Neural crest cell (in vitro differentiated cells): ENCODE data around the gene LIN37. TPM values are rescaled to one million over a fixed set of nuclear protein-coding genes. Genes with fewer than 3 reads are reported as not detected.

Source experiments
- DNase-seq: peaks from one replicate; pipeline ENCODE4 v3.0.0; 2021; ENCODE audit warnings: low read depth, mixed read lengths, low spot score
- H3K27ac Mint-ChIP-seq: one replicate; pipeline ENCODE4 v1.8.0; 2021; ENCODE audit warnings: mild to moderate bottlenecking, mixed read lengths; ENCODE audit not compliant: unreplicated experiment
- H3K27me3 Mint-ChIP-seq: 2 replicates; pipeline ENCODE4 v1.8.0; 2021; ENCODE audit warnings: low read depth, mild to moderate bottlenecking, mixed read lengths
- H3K36me3 Mint-ChIP-seq: 2 replicates; pipeline ENCODE4 v1.8.0; 2021; ENCODE audit warnings: low read depth, mild to moderate bottlenecking, mixed read lengths
- H3K4me1 Mint-ChIP-seq: 2 replicates; pipeline ENCODE4 v1.8.0; 2021; ENCODE audit warnings: mixed read lengths
- H3K4me3 Mint-ChIP-seq: one replicate; pipeline ENCODE4 v1.8.0; 2021; ENCODE audit warnings: mild to moderate bottlenecking, mixed read lengths
- H3K9me3 Mint-ChIP-seq: 2 replicates; pipeline ENCODE4 v1.8.0; 2021; ENCODE audit warnings: mixed read lengths
- CTCF ChIP-seq: fragments of 200-600 bp; sonication (generic); conservative IDR thresholded peaks from 2 replicates; pipeline ENCODE4 v1.5.0; 2021; ENCODE audit warnings: antibody characterized with exemption, mild to moderate bottlenecking
- total RNA-seq: library from RNA; stranded (reverse); gene quantifications from 2 replicates; pipeline ENCODE4 v1.2.1, GENCODE V29; 2021

Gene LIN37
- total RNA-seq, 1 donor from 2014 or later, result 12.5 TPM

- no peaks in the 10 kb centered on the region for H3K9me3 Mint-ChIP-seq
- no peak overlapping the region for H3K27ac Mint-ChIP-seq
- no peaks in the 10 kb centered on the region for H3K36me3 Mint-ChIP-seq
- peaks cover 2% of the 10 kb centered on the region for H3K27me3 Mint-ChIP-seq
- H3K4me3 Mint-ChIP-seq, result peak overlapping the region; percentile 84
- no peak for DNase-seq
- TF ChIP-seq CTCF, result no peak
- H3K4me1 Mint-ChIP-seq, result peaks cover 25% of the 10 kb centered on the region
Measured at GRCh38 chr19:35755550-35756376, 7.4 kb downstream of the LIN37 start.

GRCh38 chr19:35756377-35757230, 8.2 kb downstream of the LIN37 start, which contains the start of gene HSPB6:
TSS of gene HSPB6 (minus strand) at chr19:35757029. CDS start at chr19:35757008, 21 bp downstream.
- Mint-ChIP-seq H3K27me3 (peaks cover 2% of the 10 kb centered on the region), H3K4me1 (peaks cover 25% of the 10 kb centered on the region), H3K36me3 (no peaks in the 10 kb centered on the region), H3K27ac (peak within 1 kb of the TSS; percentile 90), H3K4me3 (peak within 1 kb of the TSS; percentile 97), H3K9me3 (no peaks in the 10 kb centered on the region)
- no peak for TF ChIP-seq CTCF
- DNase-seq, result no peak

GRCh38 chr19:35757231-35757748, 8.9 kb downstream of the LIN37 start:
- Mint-ChIP-seq H3K9me3 (no peaks in the 10 kb centered on the region), H3K27me3 (peaks cover 2% of the 10 kb centered on the region), H3K4me1 (peaks cover 25% of the 10 kb centered on the region), H3K36me3 (peaks cover 4% of the 10 kb centered on the region), H3K27ac (peak overlapping the region; percentile 90), H3K4me3 (peak overlapping the region; percentile 97)
- DNase-seq, result no peak
- TF ChIP-seq CTCF, result no peak

- no peak for TF ChIP-seq CTCF
- Mint-ChIP-seq H3K4me3 (peak within 1 kb of the TSS; percentile 97), H3K9me3 (no peaks in the 10 kb centered on the region), H3K27ac (peak within 1 kb of the TSS; percentile 90), H3K27me3 (peaks cover 2% of the 10 kb centered on the region), H3K36me3 (peaks cover 4% of the 10 kb centered on the region), H3K4me1 (peaks cover 25% of the 10 kb centered on the region)
- peak; percentile 91 for DNase-seq
Measured at GRCh38 chr19:35757749-35758608, 9.6 kb downstream of the LIN37 start, which contains the start of gene PROSER3. TSS of gene PROSER3 (plus strand) at chr19:35758176. CDS start at chr19:35758216, 40 bp downstream.
